ENCODE measurements around the gene KRT17. TPM values are rescaled to one million over a fixed set of nuclear protein-coding genes. Genes with fewer than 3 reads are reported as not detected.

Gene KRT17
- 1.2 and 1.8 TPM in 2 replicates for total RNA-seq

DNA sequence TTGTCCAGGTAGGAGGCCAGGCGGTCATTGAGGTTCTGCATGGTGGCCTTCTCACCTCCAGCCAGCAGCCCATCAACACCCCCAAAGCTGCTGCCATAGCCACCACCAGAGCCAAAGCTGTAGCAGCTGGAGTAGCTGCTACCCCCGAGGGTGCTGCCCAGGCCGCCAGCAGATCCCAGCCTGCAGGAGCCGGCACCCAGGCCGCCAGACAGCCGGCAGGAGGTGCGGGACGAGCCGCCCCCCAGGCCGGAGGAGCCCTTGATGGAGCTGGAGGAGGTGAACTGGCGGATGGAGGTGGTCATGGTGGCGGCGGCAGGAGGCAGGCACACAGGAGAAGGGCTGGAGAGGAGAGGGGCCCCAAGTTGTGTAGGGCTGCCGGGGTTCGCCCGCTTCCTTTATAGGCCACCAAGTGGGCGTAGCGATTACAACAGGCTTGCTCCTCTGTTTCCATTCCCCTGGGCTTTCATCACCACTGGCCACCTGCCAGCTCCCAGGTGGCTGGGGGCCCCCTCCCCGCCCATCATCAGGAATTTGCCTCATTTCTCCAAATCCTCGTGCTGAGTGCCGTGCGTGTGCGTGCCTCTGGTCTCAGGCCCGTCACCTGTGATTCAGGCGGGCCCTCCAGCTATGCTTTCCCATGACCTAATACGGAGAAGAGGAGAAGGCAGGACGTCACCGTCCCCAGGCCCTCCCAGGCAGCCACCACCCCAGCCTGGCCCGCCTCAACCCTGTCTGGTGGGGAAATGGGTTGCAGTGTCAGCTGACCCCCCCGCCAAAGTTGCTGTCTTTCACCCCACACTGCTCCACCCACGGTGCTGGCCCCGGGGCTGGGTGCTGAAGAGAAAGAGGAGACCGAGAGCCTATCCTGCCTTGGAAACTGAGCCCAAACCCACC lies at the start of gene KRT17:
Gene KRT17, minus strand, starts transcription at position 368 of the 894 bp plus-strand sequence. Its CDS starts 66 bp downstream, at position 302.

DNA sequence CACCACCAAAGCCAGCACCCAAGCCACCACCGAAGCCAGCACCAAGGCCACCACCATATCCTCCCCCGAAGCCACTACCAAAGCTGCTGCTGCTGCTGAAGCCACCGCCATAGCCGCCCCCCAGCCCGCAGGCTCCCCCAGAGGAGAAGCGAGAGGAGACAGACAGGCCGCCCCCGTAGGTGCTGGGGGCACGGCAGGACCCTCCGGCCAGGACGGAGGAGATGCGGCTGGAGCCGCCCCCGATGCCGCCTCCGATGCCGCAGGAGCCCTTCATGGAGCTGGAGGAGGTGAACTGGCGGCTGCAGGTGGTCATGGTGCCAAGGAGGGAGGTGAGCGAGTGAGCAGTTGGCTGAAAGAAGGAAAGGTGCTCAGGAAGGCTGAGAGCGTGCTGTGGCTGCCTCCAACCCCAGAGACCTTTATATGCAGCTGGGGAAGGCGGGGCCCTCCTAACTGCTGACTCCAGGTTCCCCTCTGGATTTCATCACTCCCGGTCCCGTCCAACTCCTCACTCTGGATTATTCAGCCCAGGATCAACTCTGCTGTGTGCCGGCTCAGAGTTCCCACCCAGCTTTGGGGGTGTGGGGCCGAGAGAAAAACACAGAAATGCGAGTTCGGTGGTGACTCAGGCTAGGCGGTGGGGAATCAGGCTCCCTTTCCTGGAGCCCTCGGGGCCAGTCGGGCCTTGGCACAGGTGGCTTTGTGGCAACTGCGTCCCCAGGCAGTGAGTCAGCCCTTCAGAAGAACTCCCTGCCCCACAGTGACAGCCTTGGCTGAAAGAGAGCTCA lies 11.8 kb downstream of the KRT17 start, which contains the start of gene KRT16:
Gene KRT16, minus strand, starts transcription at position 392 of the 785 bp plus-strand sequence. Its CDS starts 79 bp downstream, at position 313.

DNA sequence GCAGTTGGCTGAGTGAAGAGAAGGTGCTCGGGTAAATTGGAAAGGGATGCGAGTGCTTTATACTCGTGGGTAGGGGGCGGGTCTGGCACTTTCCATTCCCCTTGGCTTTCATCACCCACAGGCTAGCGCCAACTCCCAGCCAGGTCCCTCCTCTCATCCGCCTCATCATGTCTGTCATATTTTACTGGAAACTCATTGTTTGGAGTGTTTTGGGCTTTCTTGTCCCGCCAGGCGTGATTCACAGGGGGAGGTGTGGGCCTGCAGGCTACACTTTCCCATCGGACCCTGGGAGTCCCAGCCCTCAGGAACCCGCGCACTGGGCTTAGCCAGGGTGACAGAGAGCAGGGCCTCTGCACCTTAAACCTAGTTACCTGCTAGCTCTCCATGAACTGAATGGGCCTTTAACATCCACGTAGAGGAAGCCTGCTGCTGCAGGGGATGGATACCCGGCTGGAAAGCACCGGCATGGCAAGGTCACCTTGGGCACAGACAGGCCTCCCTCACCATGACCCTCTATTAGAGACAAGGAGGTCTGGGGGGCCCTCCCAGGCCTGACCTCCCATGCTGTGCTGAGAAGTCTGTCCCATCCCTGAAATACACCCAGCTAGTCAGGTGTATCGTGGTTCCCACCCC lies 37.4 kb downstream of the KRT17 start, which contains the start of gene KRT14:
Gene KRT14, minus strand, starts transcription at position 33 of the 633 bp plus-strand sequence. CDS start 61 bp downstream, outside the sequence.

DNA sequence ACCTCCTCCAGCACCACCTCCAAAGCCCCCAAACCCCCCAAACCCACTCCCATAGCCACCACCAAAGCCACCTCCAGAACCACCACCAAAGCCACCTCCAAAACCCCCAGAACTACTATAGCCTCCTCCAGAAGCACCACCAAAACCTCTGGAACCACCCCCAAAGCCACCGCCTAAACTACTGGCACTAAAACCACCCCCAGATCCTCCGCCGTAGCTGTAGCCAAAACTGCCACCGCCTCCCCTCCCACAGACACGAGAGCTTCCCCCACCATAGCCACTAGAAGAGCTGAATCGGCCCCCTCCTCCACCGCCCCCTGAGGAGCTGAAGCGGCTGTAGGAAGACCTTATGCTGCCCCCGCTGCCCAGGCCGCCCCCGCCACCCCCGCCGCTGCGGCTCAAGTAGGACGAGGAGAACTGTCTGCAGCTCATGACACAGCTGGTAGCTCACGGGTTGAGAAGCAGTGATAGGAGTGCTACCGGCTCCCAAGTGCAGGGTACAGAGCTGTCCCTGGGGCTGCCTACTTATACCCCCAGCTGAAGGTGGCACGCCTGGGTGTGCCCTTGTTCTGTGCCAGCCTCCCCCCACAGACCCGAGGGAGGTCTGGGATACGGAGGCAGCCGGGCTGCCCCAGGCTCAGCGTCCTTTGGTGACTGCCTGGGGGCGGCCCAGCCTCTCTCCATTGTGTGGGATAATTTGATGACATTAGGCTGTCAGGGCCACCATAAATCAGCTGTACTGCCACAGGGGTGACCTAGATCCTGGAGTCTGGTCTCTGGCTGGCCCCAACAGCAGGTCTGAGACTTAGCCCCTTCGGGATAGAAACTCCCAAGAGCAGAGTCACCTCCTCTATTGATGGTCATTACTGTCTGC lies 52.6 kb downstream of the KRT17 start, which contains the start of gene KRT9:
Gene KRT9, minus strand, starts transcription at position 499 of the 874 bp plus-strand sequence. Its CDS starts 67 bp downstream, at position 432.

Other genes starting within 250 kb of the KRT17 start
- 0.37 and 0.59 TPM in 2 replicates for gene KRT34, start 242.3 kb downstream of the KRT17 start, total RNA-seq
- gene KRT31, start 227.0 kb downstream of the KRT17 start, total RNA-seq, result not detected in 2 replicates
- gene KRT37, start 200.0 kb downstream of the KRT17 start, total RNA-seq, result not detected in 2 replicates
- gene KRT38, start 183.6 kb downstream of the KRT17 start, total RNA-seq, result not detected in 2 replicates
- not detected in 2 replicates for gene KRT32, start 157.2 kb downstream of the KRT17 start, total RNA-seq
- not detected in 2 replicates for gene KRT35, start 143.4 kb downstream of the KRT17 start, total RNA-seq
- gene KRT36, start 134.7 kb downstream of the KRT17 start, total RNA-seq, result not detected in 2 replicates
- gene KRT13, start 119.0 kb downstream of the KRT17 start, total RNA-seq, result not detected in 2 replicates
- gene KRT15, start 105.7 kb downstream of the KRT17 start, total RNA-seq, result 0.78 TPM in 1 of 2 replicates, not detected in the other
- 3.7 and 12.5 TPM in 2 replicates for gene KRT19, start 96.3 kb downstream of the KRT17 start, total RNA-seq
- not detected in 2 replicates for gene KRT9, start 52.5 kb downstream of the KRT17 start, total RNA-seq
- 0.59 TPM in 1 of 2 replicates, not detected in the other for gene KRT14, start 37.7 kb downstream of the KRT17 start, total RNA-seq
- not detected in 2 replicates for gene KRT16, start 11.8 kb downstream of the KRT17 start, total RNA-seq
- 55.1 and 55.7 TPM in 2 replicates for gene EIF1, start 64.3 kb upstream of the KRT17 start, total RNA-seq
- gene GAST, start 87.8 kb upstream of the KRT17 start, total RNA-seq, result not detected in 2 replicates
- not detected in 2 replicates for gene HAP1, start 110.1 kb upstream of the KRT17 start, total RNA-seq
- gene JUP, start 162.1 kb upstream of the KRT17 start, total RNA-seq, result 0.98 and 3.7 TPM in 2 replicates
- 38.6 and 42.0 TPM in 2 replicates for gene P3H4, start 187.4 kb upstream of the KRT17 start, total RNA-seq
- gene FKBP10, start 188.4 kb upstream of the KRT17 start, total RNA-seq, result 239 and 240 TPM in 2 replicates
- 43.4 and 61.7 TPM in 2 replicates for gene NT5C3B, start 211.7 kb upstream of the KRT17 start, total RNA-seq
- gene KLHL10, start 213.2 kb upstream of the KRT17 start, total RNA-seq, result under 0.01 and 0.37 TPM in 2 replicates
- 19.1 and 30.3 TPM in 2 replicates for gene KLHL11, start 240.8 kb upstream of the KRT17 start, total RNA-seq